Measurements from ENCODE around the gene POLR2J3.
"Not testable (repeated sequence)": the region's sequence is repeated elsewhere in the genome, so short reads cannot be mapped to it uniquely, and the experiment has no call there.

Gene POLR2J3

DNA sequence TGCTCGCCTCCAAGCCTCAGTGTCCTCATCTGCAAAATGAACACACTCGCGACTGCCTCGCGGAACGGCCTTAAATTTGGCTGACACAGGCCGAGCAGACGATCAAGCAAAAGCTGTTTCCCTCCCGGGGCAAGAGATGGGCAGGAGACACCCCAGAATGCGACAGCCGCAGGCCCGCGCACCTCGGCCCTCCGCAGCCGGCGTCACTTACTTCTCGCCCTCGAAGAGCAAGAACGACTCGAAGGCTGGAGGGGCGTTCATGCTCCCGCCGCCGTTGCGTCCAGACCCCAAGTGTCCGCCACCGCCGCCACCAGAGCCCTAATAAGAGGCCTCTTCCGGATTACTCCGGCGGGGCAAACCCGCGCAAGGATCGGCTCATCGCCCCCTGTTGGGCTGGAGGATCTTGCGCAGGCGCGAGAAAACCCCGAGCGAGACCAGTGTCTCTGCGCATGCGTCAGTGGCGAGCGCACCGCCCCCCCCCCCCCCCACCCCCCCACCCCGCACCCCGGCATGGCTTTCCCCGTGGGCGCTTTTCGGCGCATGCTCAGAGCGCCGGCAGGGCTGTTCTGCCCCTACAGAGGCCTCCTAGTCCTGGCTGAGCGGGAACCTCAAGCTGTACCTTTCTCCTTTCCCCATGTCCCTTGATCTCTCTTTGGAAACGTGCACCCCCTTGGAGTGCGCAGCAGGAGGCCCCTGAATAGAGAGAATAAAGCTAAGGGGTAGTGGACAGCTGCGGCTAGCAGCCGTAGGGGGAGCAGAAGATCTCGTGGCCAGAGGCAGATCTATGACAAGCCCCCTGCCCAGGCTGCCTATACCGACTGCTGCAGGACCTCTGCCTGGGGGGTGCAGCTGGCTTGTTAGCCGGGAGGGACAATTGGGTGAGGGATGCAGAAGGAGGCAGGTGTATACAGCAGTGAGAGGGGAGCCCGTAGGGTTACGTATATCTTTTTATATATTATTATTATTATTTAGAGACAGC is at the start of gene POLR2J3:
POLR2J3 (minus strand) TSS at position 323 of the 979 bp plus-strand sequence; CDS start at position 261, 62 bp downstream.
- DNase-seq (ENCODE audit: low read depth in 2 of 3, low spot score in 1 of 3), result peak; percentile 97 to 100 (median 97)

DNA sequence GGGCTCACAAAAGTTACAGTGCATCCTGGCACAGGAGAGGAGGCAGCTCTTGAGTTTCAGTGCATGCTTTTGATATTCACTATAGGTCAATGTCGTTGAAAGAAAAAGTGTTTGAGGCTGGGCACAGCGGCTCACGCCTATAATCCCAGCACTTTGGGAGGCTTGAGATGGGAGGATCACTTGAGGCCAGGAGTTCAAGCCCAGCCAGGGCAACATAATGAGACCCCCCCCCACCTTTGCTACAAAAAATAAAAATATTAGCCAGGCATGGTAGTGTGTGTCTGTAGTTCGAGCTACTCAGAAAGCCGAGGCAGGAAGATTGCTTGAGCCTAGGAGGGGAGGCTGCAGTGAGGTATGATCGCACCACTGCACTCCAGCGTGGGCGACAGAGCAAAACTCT is 45.7 kb upstream of the POLR2J3 start:
- DNase-seq (ENCODE audit: low read depth in 2 of 3, low spot score in 1 of 3), result not testable (repeated sequence)

DNA sequence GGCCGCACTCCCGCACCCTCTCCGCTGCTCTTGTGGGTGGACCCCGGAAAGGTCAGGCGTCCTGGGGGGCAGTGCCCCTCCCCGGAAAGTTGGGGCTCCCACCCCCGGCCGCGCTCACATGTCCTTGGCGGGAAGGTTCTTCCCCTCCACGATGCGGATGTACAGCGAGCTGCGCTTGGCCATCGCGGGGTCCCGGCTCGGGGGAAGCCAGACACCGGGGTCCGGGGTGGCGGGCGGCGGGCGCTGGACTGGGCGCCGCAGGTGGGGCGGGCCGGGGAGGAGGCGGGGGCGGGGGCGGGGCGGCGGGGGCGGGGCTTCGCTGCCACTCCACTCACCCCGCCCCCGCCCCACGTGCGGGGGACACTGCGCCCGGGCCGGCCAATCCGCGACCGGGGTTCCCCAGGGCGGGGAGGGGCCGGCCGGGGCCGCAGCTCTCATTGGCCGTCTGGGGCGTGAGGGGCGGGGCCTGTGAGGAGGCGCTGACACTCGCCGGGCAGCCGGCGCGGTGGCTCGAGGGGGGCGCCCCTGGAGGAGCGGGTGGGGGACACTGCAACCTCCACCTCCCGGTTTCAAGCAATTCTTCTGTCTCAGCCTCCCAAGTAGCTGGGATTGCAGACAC is 44.2 kb upstream of the POLR2J3 start, which contains the start of gene RASA4:
RASA4 (minus strand) TSS at position 250 of the 619 bp plus-strand sequence; CDS start at position 183, 67 bp downstream.
- DNase-seq (ENCODE audit: low read depth in 2 of 3, low spot score in 1 of 3), result peak in 1 of 3 donors; percentile 9

DNA sequence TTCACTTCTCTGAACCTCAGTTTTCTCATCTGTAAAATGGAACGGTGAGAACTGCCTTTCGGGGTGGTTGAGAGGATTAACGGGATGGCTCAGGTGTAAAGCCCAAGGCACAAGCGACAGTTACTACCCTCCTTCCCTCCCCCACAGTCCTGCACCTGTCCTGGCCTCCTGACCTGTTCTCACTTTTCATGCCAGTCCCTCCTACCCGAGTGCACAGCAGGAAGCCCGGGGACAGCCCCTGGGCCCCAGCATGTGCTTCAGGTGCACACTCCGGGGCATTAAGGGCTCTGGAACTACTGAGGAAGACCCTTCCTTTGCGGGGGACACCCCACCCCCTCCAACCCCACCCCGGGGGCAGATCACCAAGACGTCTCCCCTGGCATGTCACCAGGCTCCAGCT is 43.5 kb upstream of the POLR2J3 start:
- DNase-seq (ENCODE audit: low read depth in 2 of 3, low spot score in 1 of 3), result not testable (repeated sequence)

DNA sequence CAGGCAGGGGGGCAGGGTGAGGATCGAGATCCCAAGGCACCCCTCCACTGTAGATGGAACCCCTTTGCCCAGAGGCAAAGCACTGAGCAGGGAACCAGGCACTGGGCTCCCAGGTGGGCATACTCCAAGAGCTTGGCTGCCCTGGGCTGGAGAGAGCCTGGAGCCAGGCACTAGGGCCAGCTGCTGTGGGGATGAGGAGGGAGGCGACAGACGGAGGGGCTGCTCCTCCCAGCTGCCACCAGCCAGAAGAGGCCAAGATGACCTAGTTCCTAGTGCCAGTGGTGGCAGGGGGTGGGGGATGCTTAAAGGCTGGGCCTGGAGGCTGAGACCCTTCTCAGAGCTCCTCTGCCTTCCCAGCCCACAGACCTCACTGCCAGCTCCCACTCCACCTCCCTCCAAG is 42.5 kb upstream of the POLR2J3 start:
- not testable (repeated sequence) for DNase-seq (ENCODE audit: low read depth in 2 of 3, low spot score in 1 of 3)

DNA sequence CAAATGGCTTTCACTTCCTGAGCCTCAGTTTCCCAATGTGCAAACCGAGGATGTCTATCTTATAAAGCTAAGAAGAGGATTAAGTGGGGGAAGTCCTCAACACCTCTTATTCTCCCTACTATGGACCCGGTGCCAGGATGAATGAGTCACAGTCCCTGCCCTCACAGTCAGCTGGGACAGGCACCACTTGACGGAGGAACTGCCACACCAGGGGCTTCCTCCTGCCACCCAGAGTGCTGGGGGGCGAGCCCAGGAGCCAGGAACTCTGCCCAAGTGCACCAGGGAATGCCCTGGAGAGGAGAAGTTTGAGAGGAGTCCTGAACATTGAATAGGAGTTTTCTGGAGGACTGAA is 41.9 kb upstream of the POLR2J3 start:
- DNase-seq (ENCODE audit: low read depth in 2 of 3, low spot score in 1 of 3), result not testable (repeated sequence)

DNA sequence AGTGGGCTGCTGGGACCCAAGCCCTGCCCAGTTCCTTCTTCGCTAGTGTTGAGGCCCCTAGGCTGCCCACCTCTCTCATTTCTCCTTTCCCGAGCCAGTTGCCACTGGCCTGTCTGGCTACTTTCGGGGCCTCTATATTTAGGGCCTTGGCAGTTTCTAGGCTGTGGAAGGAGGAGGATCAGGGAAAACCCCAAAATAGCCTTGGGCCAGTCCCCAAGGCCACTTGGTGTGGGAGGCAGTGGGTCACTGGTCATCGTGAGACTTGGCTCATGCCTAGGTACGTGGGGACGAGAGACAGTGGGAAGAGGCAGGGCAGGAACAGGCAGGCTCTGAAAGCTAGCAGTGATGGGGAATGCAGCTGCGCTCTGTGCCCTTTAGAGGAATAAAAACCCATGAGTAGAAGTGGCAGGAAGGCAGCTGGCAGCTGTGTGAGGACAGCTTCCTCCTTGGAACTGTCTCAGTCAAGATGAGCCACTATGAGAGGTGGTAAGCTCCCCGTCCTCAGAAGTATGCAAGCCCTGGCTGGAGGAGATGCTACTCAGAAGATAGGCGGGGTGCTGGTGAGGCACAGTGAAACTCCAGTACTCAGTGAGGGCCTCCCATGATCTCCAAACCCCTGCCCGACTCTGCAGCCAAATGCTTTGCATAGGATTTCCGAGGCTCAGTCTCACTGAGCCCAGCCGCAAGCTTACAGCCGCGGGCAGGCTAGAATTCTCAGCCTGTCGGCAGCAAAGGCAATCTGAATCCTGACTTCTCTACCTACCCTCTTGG is 41.4 kb upstream of the POLR2J3 start:
- not testable (repeated sequence) for DNase-seq (ENCODE audit: low read depth in 2 of 3, low spot score in 1 of 3)

DNA sequence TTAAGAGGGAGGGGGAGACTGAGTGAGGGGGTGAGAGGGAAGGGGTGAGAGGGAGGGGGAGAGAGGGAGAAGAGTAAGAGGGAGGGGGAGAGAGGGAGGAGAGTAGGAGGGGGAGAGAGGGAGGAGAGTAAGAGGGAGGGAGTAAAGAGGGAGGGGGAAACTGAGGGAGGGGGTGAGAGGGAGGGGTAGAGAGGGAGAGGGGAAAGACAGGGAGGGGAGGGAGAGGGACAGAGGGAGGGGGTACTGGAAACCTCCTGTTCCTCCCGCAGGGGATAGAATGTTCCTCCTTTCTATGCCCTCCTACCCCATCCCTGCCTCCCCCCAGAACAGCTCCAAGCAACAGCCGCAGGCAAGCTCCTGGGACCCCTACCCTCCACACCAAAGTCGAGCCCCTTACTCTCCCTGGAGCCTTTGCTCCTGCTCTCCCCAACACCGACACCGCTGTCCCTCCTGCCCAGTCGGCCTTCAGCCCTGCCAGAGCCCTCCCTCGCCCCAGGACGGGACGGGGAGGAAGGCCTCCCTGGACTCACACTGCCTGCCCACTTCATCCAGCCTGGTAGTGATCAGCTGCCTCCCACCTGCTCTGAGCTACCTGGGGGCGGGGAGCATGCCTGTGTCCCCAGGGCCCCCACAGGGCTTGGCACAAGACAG is 39.4 kb upstream of the POLR2J3 start:
- not testable (repeated sequence) for DNase-seq (ENCODE audit: low read depth in 2 of 3, low spot score in 1 of 3)

DNA sequence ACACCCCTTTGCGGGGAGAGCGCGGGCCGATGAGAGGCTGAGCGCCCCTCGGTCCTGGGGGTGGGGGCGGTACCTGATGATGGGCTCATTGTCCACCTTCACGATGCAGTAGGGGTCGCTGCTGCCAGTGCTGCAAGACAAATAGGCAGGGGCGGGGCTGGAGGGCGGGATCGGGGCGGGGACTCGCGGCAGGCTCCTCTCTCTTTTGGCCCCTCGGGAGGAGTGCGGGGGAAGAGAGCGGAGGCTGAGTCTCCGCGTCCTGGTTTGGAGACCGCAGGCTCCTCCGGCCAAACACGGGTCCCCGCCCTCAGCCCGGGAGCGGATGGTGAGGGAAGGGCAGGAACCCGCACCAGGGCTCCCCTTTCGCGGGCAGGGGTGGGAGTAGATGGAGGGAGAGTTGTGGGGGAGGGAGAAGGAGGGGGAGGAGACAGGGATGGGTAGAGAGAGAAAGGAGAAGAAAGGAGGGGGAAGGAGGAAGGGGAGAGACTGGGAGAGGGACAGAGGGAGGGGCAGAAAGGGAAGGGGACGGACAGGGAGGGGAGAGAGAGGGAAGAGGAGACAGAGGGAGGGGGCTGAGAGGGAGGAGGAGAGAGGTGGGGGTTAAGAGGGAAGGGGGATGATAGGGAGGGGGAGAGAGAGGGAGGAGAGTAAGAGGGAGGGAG is 38.8 kb upstream of the POLR2J3 start:
- DNase-seq (ENCODE audit: low read depth in 2 of 3, low spot score in 1 of 3), result not testable (repeated sequence)

DNA sequence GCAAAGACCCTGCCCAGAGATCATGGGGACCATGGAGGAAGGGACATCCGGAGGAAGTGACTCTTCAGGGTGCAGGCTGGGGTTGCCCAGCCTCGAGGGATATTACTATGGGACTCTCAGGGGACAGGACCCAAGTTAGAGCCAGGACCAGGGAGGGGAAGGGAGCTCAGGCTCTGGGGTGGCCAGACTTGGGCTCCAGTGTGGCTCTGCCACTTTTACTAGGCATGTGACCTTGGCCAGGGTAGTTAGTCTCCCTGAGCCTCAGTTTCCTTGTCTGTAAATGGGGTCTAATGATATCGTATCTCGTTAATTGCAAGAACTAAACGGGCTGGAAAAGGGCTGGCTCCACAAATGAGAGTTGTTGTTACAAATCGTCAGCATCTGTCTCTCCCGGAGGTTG is 38.1 kb upstream of the POLR2J3 start:
- DNase-seq (ENCODE audit: low read depth in 2 of 3, low spot score in 1 of 3), result not testable (repeated sequence)

DNA sequence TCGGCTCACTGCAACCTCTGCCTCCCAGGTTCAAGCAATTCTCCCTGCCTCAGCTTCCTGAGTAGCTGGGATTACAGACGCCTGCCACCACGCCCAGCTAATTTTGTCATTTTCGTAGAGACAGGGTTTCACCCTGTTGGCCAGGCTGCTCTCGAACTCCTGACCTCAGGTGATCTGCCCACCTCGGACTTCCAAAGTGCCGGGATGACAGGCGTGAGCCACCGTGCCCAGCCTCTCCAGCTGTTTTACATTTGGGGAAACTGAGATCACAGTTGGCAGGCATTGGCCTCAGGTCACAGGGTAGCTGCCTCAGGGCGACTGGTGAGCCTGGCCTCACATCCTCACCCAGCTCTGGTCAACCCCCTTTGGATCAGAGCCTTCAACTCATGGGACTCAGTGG is 37.4 kb upstream of the POLR2J3 start:
- not testable (repeated sequence) for DNase-seq (ENCODE audit: low read depth in 2 of 3, low spot score in 1 of 3)

DNA sequence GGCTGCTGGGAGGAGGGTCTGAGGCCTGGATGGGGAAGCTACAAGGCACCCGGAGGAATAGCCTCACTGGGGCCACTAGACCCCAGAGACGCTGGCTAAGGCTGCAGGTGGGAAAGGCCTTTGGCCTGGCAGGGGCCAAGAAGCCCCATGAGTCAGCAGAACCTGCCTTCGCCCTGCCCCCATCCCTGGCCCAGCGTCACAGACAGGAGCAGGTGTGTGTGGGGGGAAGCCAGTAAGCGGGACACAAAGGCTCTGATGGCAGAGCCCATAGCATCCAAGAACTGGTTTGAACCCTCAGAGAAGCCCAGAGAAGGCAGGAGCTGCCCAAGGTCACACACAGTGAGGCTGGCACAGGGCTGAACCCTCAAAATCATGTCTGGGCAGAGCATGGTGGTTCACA is 34.5 kb upstream of the POLR2J3 start:
- DNase-seq (ENCODE audit: low read depth in 2 of 3, low spot score in 1 of 3), result not testable (repeated sequence)

DNA sequence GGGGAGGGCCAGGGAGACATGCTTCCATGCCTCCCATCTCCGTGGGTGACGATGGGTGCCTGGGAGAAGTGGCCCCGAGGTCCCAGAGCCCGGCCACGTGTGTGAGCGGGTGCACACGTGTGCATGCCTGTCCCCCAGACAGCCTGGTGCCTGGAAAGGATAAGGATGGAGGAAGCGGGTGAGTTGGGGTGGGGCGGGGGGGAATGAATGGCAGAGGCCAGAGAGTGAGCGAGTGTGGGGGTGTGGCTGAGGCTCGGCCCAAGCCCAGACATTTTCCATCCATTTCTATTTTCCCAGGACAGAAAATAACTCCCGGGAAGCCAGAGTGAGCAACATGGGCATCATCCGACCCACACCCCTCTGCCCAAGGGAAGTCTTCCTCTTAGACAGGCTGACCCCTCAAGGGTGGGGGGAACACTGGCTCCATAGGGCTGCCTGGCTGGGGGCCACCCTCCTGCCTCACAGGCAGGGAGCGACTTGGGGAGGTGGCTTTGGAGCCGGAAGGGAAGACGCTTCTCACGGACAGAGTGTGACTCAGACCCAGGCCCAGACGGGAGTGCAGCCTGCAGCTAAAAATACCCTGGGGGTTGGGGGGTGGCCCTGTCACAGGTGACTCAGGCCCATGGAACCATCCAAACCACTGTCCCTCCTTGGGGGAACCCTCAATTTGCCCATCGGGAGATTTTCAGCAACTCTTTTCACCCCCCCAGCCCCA is 32.2 kb upstream of the POLR2J3 start:
- not testable (repeated sequence) for DNase-seq (ENCODE audit: low read depth in 2 of 3, low spot score in 1 of 3)

DNA sequence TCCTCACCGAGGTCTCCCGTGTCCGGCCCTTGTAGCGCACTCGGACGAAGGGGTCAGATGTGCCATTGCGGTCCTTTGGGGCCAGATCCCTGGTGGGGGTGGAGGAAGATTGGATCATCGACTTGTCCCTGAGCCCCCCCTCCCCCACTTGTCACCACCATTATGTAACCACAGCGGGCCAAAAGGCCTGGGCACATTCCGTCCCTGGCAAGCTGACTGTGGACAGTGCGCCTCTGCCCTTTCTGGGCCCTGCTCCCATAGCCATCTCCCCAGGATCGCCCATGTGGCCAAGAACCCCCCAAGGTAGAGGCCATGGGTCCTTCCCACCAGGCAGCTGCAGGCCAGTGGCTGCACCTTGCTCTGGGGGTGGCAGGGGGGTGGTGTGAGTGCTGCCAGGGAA is 29.9 kb upstream of the POLR2J3 start:
- DNase-seq (ENCODE audit: low read depth in 2 of 3, low spot score in 1 of 3), result not testable (repeated sequence)

DNA sequence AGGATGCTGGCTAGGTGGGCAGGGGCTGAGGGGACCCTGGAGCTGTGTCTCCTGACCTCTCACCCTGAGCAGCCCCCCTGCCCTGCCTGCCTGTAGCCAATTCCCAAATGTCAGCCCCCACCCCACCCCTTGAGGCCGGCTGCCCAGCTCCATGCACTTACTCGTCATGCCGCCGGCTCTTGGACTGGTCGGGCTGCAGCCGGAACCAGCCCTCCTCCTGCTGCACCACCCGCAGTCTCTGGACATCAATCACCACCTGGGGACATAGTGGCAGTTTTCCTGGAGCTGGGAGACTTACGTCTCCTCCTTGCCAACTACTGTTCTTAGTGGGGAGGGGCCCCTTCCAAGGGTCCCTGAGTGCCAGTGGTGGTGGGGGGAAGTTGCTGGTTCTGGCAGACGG is 27.3 kb upstream of the POLR2J3 start:
- not testable (repeated sequence) for DNase-seq (ENCODE audit: low read depth in 2 of 3, low spot score in 1 of 3)

DNA sequence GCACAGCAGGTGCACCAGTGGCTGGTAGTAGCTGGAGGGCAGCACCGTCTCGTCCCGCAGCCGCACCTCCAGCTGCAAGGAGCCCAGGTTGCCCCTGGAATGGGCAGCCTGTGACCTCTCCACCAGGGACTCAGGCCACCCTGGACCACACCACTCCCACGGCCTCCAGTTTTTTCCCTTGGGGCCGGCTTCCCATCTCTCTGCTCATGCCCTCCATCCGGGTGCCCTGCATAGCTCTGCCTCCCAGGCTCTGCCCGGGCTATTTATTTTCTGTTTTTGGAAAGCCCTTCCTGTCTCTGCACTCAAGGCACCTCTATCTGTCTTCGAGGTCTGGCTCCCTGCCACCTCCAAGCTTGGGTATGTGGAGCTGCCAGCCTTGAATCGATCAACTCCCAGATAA is 23.7 kb upstream of the POLR2J3 start:
- DNase-seq (ENCODE audit: low read depth in 2 of 3, low spot score in 1 of 3), result not testable (repeated sequence)

DNA sequence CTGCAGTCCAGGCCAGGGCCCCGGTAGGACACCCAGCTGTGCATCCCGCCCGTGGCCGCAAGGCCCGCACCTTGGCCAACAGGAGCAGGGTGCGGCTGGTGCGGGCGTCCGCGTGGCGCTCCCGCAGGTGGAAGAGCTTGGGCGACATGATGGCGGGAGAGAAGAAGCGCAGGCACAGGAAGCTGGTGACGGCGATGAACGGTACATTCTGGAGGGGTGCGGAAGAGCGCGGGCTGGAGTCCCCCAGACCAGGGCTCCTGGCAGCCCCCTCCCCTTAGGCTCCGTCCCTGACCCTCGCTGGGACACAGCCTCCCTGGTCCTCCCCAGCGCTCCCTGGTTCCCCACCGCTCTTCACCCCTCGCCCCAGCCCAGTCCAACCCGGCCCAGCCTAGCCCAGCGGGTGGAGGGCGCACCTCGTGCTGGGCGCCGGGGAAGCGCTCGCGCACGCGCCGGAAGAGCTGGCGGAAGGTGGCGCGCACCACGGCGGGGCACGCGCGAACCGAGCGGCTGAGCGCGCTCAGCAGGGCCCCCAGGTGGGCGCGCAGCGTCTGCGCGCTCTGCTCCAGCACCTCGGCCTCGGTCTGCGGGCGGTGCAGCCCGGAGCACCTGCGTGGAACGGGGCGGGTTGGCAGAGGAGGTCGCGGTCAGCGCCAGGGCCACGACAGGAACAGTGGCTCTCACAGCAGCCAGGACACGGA is 21.4 kb upstream of the POLR2J3 start:
- DNase-seq (ENCODE audit: low read depth in 2 of 3, low spot score in 1 of 3), result not testable (repeated sequence)

DNA sequence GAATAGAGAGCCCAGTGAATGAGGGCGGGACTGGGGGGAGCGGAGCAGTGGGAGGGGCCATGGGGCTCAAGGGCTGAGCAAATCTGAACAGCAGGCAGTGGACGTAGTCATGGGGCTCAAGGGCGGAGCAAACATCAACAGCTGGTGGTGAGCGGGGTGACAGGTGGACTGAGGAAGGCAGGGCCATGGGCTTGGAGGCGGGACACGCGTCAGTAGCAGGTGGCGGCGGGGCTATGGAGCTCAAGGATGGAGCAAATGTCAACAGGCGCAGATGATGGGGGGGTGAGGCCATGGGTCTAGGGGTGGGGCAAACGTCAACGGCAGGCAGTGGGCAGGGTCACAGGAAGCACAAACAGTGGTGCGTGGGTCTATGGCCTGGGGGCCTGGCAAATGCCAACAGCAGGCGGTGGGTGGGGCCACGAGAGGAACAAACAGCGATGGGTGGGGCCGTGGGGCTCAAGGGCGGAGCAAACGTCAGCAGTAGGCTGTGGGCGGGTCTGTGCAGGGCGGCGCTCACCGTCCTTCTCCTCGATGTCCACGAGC is 20.2 kb upstream of the POLR2J3 start:
- not testable (repeated sequence) for DNase-seq (ENCODE audit: low read depth in 2 of 3, low spot score in 1 of 3)

DNA sequence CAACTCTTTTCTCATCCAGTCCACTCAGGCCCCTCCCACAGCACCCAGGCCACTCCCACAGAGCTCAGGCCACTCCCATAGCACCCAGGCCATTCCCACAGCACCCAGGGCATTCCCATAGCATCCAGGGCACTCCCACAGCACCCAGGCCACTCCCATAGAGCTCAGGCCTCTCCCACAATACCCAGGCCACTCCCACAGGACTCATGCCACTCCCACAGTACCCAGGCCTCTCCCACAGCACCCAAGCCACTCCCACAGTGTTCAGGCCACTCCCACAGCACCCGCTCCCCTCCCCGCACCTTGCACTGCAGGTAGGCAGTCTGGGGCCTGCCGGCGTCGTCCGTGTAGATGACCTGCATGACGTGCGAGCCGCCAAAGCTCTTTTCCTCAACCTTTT is 17.5 kb upstream of the POLR2J3 start:
- DNase-seq (ENCODE audit: low read depth in 2 of 3, low spot score in 1 of 3), result not testable (repeated sequence)
